GM23338 (cell line): ENCODE results near the gene PPP1R27.

ENCODE experiments used
- CTCF ChIP-seq, 2 experiments: fragments of 200-600 bp in 1 of 2; sonication (generic) in 1 of 2; conservative IDR thresholded peaks; 2 replicates each; pipeline versions ENCODE4 v1.5.1 to v1.6.1; 2016 to 2017; ENCODE audit warnings: antibody characterized with exemption in 2 of 2, low read depth in 2 of 2, mild to moderate bottlenecking in 2 of 2, moderate library complexity in 1 of 2
- EZH2 ChIP-seq: fragments of 200-600 bp; sonication (generic); IDR thresholded peaks from one replicate; pipeline ENCODE4 v1.8.0; 2017; ENCODE audit warnings: antibody characterized with exemption, mild to moderate bottlenecking, low read depth; ENCODE audit not compliant: unreplicated experiment
- EZH2phosphoT487 ChIP-seq: fragments of 200-600 bp; sonication (generic); IDR thresholded peaks from one replicate; pipeline ENCODE4 v1.8.1; 2018; ENCODE audit warnings: antibody characterized with exemption; ENCODE audit not compliant: unreplicated experiment
- JUNB ChIP-seq: IDR thresholded peaks from one replicate; pipeline ENCODE4 v1.6.1; 2016; ENCODE audit warnings: antibody characterized with exemption; ENCODE audit not compliant: unreplicated experiment
- POLR2AphosphoS5 ChIP-seq: IDR thresholded peaks from 2 replicates; pipeline ENCODE4 v1.6.1; 2016; ENCODE audit warnings: antibody characterized with exemption, low read depth
- STAT1 ChIP-seq: IDR thresholded peaks from one replicate; pipeline ENCODE4 v1.6.1; 2016; ENCODE audit warnings: antibody characterized with exemption; ENCODE audit not compliant: unreplicated experiment

GRCh38 chr17:81877569-81877968, 42.7 kb upstream of the PPP1R27 start:
- TF ChIP-seq CTCF (conservative IDR thresholded peaks at IDR 0.05; ENCODE audit: low read depth in 2 of 2) (no peak), STAT1 (no peak), EZH2 (no peak), EZH2phosphoT487 (no peak), POLR2AphosphoS5 (no peak), JUNB (no peak)
